Epithelial cell of proximal tubule (primary cell): Measurements from ENCODE around the gene CKLF. TPM values are rescaled to one million over a fixed set of nuclear protein-coding genes. Genes with fewer than 3 reads are reported as not detected.

Source experiments
- DNase-seq: peaks from one replicate; pipeline ENCODE4 v3.0.0-alpha.2; 2011; ENCODE audit warnings: low read depth
- H3K4me3 ChIP-seq: 2 replicates; pipeline ENCODE4 v1.5.1; 2011; ENCODE audit warnings: low read depth, mild to moderate bottlenecking, low read length
- CTCF ChIP-seq: conservative IDR thresholded peaks from 2 replicates; pipeline ENCODE4 v1.5.1; 2012; ENCODE audit warnings: low read depth, mild to moderate bottlenecking, low read length
- total RNA-seq: library from RNA; depleted of rRNA; stranded (reverse); fragments of >200 nt; gene quantifications from 2 replicates; pipeline ENCODE4 v1.2.3, GENCODE V29; 2015

CKLF gene
- total RNA-seq, 1 donor from 2014 or later: 136 TPM

- TF ChIP-seq CTCF: no peak
Measured at GRCh38 chr16:66521252-66521713, 31.1 kb upstream of the CKLF start.

GRCh38 chr16:66521951-66522771, 30.2 kb upstream of the CKLF start:
- no peak for DNase-seq
- H3K4me3 ChIP-seq: no peak overlapping the region
- TF ChIP-seq CTCF: no peak

More at GRCh38 chr16:66521252-66521713, 31.1 kb upstream of the CKLF start:
- H3K4me3 ChIP-seq: no peak overlapping the region
- DNase-seq: no peak

GRCh38 chr16:66522816-66523590, 29.4 kb upstream of the CKLF start:
- DNase-seq: no peak

GRCh38 chr16:66523861-66524354, 28.5 kb upstream of the CKLF start:
- no peak overlapping the region for H3K4me3 ChIP-seq
- TF ChIP-seq CTCF: no peak
- no peak for DNase-seq

More at GRCh38 chr16:66522816-66523590, 29.4 kb upstream of the CKLF start:
- H3K4me3 ChIP-seq: no peak overlapping the region
- no peak for TF ChIP-seq CTCF

GRCh38 chr16:66524601-66525164, 27.7 kb upstream of the CKLF start:
- H3K4me3 ChIP-seq: no peak overlapping the region
- no peak for TF ChIP-seq CTCF
- no peak for DNase-seq

GRCh38 chr16:66525396-66526180, 26.8 kb upstream of the CKLF start:
- TF ChIP-seq CTCF: no peak
- no peak for DNase-seq
- H3K4me3 ChIP-seq: no peak overlapping the region
